Peyer's patch (tissue), 4 donors: ENCODE measurements around the gene DMD. TPM values are rescaled to one million over a fixed set of nuclear protein-coding genes. Genes with fewer than 3 reads are reported as not detected.

Source experiments
- DNase-seq, 3 donors: peaks; one replicate each; pipeline ENCODE4 v3.0.0-alpha.2; 2017 to 2019
- H3K27ac ChIP-seq, 4 donors: fragments of 200-600 bp; sonication (generic); one replicate each; pipeline ENCODE4 v1.5.1; 2016 to 2019
- H3K27me3 ChIP-seq, 2 donors: fragments of 200-600 bp; sonication (generic); one replicate each; pipeline ENCODE4 v1.5.1; 2019
- H3K36me3 ChIP-seq, 3 donors: fragments of 200-600 bp; sonication (generic); one replicate each; pipeline ENCODE4 v1.5.1; 2016 to 2019
- H3K4me1 ChIP-seq, 4 donors: fragments of 200-600 bp; sonication (generic); one replicate each; pipeline ENCODE4 v1.5.1; 2016 to 2019
- H3K4me3 ChIP-seq, 4 donors: fragments of 200-600 bp; sonication (generic); 1 replicate in 3 of 4; 2 replicates in 1 of 4; pipeline ENCODE4 v1.5.1; 2016 to 2019; ENCODE audit warnings: mild to moderate bottlenecking in 1 of 4
- H3K9me3 ChIP-seq, 4 donors: fragments of 200-600 bp; sonication (generic); one replicate each; pipeline ENCODE4 v1.5.1; 2016 to 2019; ENCODE audit warnings: mild to moderate bottlenecking in 1 of 4
- CTCF ChIP-seq, 6 experiments: fragments of 450-650 bp in 4 of 6; fragments of 200-600 bp in 2 of 6; sonication (generic) in 1 of 6; IDR thresholded peaks; one replicate each; pipeline ENCODE4 v1.5.1; 2017 to 2019; ENCODE audit warnings: antibody characterized with exemption in 6 of 6, mild to moderate bottlenecking in 3 of 6, moderate library complexity in 1 of 6
- POLR2A ChIP-seq, 2 donors: fragments of 450-650 bp; IDR thresholded peaks; one replicate each; pipeline ENCODE4 v1.5.1; 2017; ENCODE audit warnings: antibody characterized with exemption in 2 of 2, mild to moderate bottlenecking in 2 of 2, moderate library complexity in 2 of 2
- total RNA-seq, 4 donors: library from RNA; depleted of rRNA; stranded (reverse); fragments of >200 nt; gene quantifications; one replicate each; pipeline ENCODE4 v1.1.0, GENCODE V29; 2016

DMD gene
- total RNA-seq, 4 donors from 2014 or later = 15.8 to 109 (median 19.1) TPM

GRCh38 chrX:31154946-31155345 lies 2056.4 kb downstream of the DMD start:
- no peak overlapping the region for H3K27ac ChIP-seq

GRCh38 chrX:31153475-31154047 lies 2057.8 kb downstream of the DMD start:
- Histone ChIP-seq H3K27ac (no peak overlapping the region), H3K27me3 (no peaks in the 10 kb centered on the region), H3K9me3 (no peaks in the 10 kb centered on the region), H3K4me1 (no peaks in the 10 kb centered on the region), H3K36me3 (no peaks in the 10 kb centered on the region), H3K4me3 (no peak overlapping the region)
- no peak for DNase-seq
- TF ChIP-seq POLR2A (IDR thresholded peaks at IDR 0.05) (no peak), CTCF (IDR thresholded peaks at IDR 0.05) (no peak)

More at GRCh38 chrX:31154946-31155345, 2056.4 kb downstream of the DMD start:
- Histone ChIP-seq H3K4me3 (no peak overlapping the region), H3K4me1 (no peaks in the 10 kb centered on the region), H3K36me3 (no peaks in the 10 kb centered on the region), H3K27me3 (no peaks in the 10 kb centered on the region), H3K9me3 (no peaks in the 10 kb centered on the region)
- TF ChIP-seq CTCF (IDR thresholded peaks at IDR 0.05) (no peak), POLR2A (IDR thresholded peaks at IDR 0.05) (no peak)
- DNase-seq = no peak

- DNase-seq = no peak
- Histone ChIP-seq H3K4me1 (no peaks in the 10 kb centered on the region), H3K27me3 (no peaks in the 10 kb centered on the region), H3K36me3 (no peaks in the 10 kb centered on the region), H3K4me3 (no peak overlapping the region), H3K27ac (no peak overlapping the region), H3K9me3 (no peaks in the 10 kb centered on the region)
- TF ChIP-seq CTCF (IDR thresholded peaks at IDR 0.05) (no peak), POLR2A (IDR thresholded peaks at IDR 0.05) (no peak)
Measured at GRCh38 chrX:31147175-31147574, 2064.2 kb downstream of the DMD start.

DNA sequence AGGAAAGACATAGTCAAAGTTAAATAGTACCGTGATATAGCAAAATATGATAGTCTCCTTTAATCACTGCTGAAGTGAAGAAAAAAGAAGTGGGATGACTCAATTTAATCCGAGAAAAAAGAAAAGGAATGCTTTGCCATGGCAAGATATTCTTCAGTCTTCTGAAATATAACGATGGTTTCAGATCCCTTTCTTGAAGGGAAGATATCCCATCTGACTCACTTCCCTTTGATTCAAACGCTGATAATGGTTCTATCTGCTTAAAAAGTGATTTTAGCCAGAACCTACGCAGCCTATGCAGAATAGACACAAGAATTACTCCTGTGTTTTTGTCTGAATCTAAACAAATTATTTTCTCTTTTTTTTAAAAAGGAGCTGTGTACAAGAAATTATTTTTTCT lies 2071.4 kb downstream of the DMD start:
- H3K4me1 ChIP-seq = no peaks in the 10 kb centered on the region
- no peak overlapping the region for H3K27ac ChIP-seq
- TF ChIP-seq CTCF (IDR thresholded peaks at IDR 0.05) (no peak), POLR2A (IDR thresholded peaks at IDR 0.05) (no peak)
- H3K36me3 ChIP-seq = no peaks in the 10 kb centered on the region
- no peak for DNase-seq
- H3K4me3 ChIP-seq = no peak overlapping the region
- H3K27me3 ChIP-seq = no peaks in the 10 kb centered on the region
- H3K9me3 ChIP-seq = no peaks in the 10 kb centered on the region

GRCh38 chrX:31138124-31138523 lies 2073.2 kb downstream of the DMD start:
- no peaks in the 10 kb centered on the region for H3K9me3 ChIP-seq
- no peak overlapping the region for H3K27ac ChIP-seq
- no peak for DNase-seq
- no peaks in the 10 kb centered on the region for H3K36me3 ChIP-seq
- no peaks in the 10 kb centered on the region for H3K4me1 ChIP-seq
- no peaks in the 10 kb centered on the region for H3K27me3 ChIP-seq
- H3K4me3 ChIP-seq = no peak overlapping the region
- TF ChIP-seq CTCF (IDR thresholded peaks at IDR 0.05) = no peak
- TF ChIP-seq POLR2A (IDR thresholded peaks at IDR 0.05) = no peak

- Histone ChIP-seq H3K9me3 (no peaks in the 10 kb centered on the region), H3K4me3 (no peak overlapping the region), H3K36me3 (no peaks in the 10 kb centered on the region), H3K27ac (no peak overlapping the region), H3K4me1 (no peaks in the 10 kb centered on the region), H3K27me3 (no peaks in the 10 kb centered on the region)
- no peak for TF ChIP-seq POLR2A (IDR thresholded peaks at IDR 0.05)
- TF ChIP-seq CTCF (IDR thresholded peaks at IDR 0.05) = no peak
- DNase-seq = no peak
Measured at GRCh38 chrX:31136144-31136611, 2075.2 kb downstream of the DMD start.
